Psoas muscle (tissue), 8 donors: ENCODE measurements around the gene FRAS1. TPM values are rescaled to one million over a fixed set of nuclear protein-coding genes. Genes with fewer than 3 reads are reported as not detected.
A peak's percentile ranks its signal among the peaks of the same experiment; 100 is the strongest.

Experiments
- ATAC-seq, 4 donors: fragments of 200-7000 bp; cut with Tn5 transposase; one replicate each; pipeline ENCODE4 v1.9.1; 2020; ENCODE audit warnings: moderate library complexity in 3 of 4, mild to moderate bottlenecking in 2 of 4
- DNase-seq, 2 donors: peaks; one replicate each; pipeline ENCODE4 v3.0.0-alpha.2; 2020
- H3K27ac ChIP-seq: fragments of 200-600 bp; one replicate; pipeline ENCODE4 v1.8.0; 2022
- H3K27me3 ChIP-seq, 3 donors: fragments of 200-600 bp in 1 of 3; one replicate each; pipeline versions ENCODE4 v1.6.1 to v1.8.0; 2013 to 2022; ENCODE audit warnings: low read length in 2 of 3, mild to moderate bottlenecking in 2 of 3, moderate library complexity in 1 of 3; ENCODE audit not compliant: insufficient read depth in 3 of 3
- H3K36me3 ChIP-seq, 2 donors: fragments of 200-600 bp in 1 of 2; one replicate each; pipeline versions ENCODE4 v1.6.1 to v1.8.0; 2013 to 2022; ENCODE audit warnings: low read depth in 1 of 2, mild to moderate bottlenecking in 1 of 2, moderate library complexity in 1 of 2; ENCODE audit not compliant: insufficient read depth in 1 of 2
- H3K4me1 ChIP-seq: fragments of 200-600 bp; one replicate; pipeline ENCODE4 v1.8.0; 2022
- H3K4me3 ChIP-seq: fragments of 200-600 bp; one replicate; pipeline ENCODE4 v1.8.0; 2022; ENCODE audit warnings: mild to moderate bottlenecking
- H3K9me3 ChIP-seq: fragments of 200-600 bp; one replicate; pipeline ENCODE4 v1.8.0; 2022
- CTCF ChIP-seq: fragments of 200-600 bp; IDR thresholded peaks from one replicate; pipeline ENCODE4 v1.8.0; 2022; ENCODE audit warnings: antibody characterized with exemption
- WGBS, 3 donors: extraction: QIAGEN DNeasy Blood & Tissue Kit; methylation state at CpG; one replicate each; pipeline versions ENCODE4 v1.1.6 to v1.1.7; 2013; 5-methylcytosine and 5-hydroxymethylcytosine counted together
- intact Hi-C, 2 donors: fragments of 100-400 bp; cut with DNase I; formaldehyde crosslinking; loops; one replicate each; pipeline versions ENCODE4 v1.11.0 to v1.14.2; 2022
- polyA plus RNA-seq, 3 donors: library from polyadenylated mRNA; stranded (reverse); fragments of 200-250 nt; gene quantifications; one replicate each; pipeline ENCODE4 v1.2.3, GENCODE V29; 2013
- total RNA-seq, 4 donors: library from RNA; stranded (reverse); fragmentation: NEBNext Ultra II Directional in 2 of 4; extraction: Animal tissue kit (Norgen Biotek cat#: 25700) in 2 of 4; gene quantifications; one replicate each; pipeline versions ENCODE4 v1.2.1 to v1.2.4, GENCODE V29; 2021 to 2023
- donor health status: healthy with polysubstance abuse.
- donor health status: DM: no; HTN: no; CAD: no; lungs with moderate emphysema.
- donor health status: Bipolar disorder and iron deficiency.
- donor health status: healthy.
- donor health status: DM: yes; HTN: yes; CAD: no.
- donor health status: DM: no; HTN: no; CAD: no.
- donor health status: DM: no; HTN: no; CAD: no.
- donor health status: DM: yes; HTN: yes; CAD: no.

Gene FRAS1
- total and polyA plus RNA-seq, 7 donors: 0.08 to 3.0 (median 0.42) TPM

GRCh38 chr4:78512357-78512920, 455.3 kb downstream of the FRAS1 start:
- Histone ChIP-seq H3K9me3 (no peaks in the 10 kb centered on the region), H3K4me3 (no peak overlapping the region), H3K27ac (no peak overlapping the region), H3K27me3 (no peaks in the 10 kb centered on the region), H3K36me3 (peaks cover 0 to 18% of the 10 kb centered on the region in 2 donors), H3K4me1 (no peaks in the 10 kb centered on the region)
- ATAC-seq (no peak), DNase-seq (no peak)
- TF ChIP-seq CTCF: no peak
- intact Hi-C loops: no loop called here
- WGBS, 3 donors: 83 to 95% (median 91%) methylated on average over 3 of the region's 3 CpGs

- Histone ChIP-seq H3K36me3 (peaks cover 0 to 18% of the 10 kb centered on the region in 2 donors), H3K4me1 (no peaks in the 10 kb centered on the region), H3K27me3 (no peaks in the 10 kb centered on the region), H3K9me3 (no peaks in the 10 kb centered on the region), H3K27ac (no peak overlapping the region), H3K4me3 (no peak overlapping the region)
- intact Hi-C loops: no loop called here
- ATAC-seq: no peak
- 87 to 89% (median 88%) methylated on average over 3 of the region's 3 CpGs for WGBS, 3 donors
- no peak for TF ChIP-seq CTCF
- no peak for DNase-seq
Measured at GRCh38 chr4:78513411-78513975, 456.4 kb downstream of the FRAS1 start.

DNA sequence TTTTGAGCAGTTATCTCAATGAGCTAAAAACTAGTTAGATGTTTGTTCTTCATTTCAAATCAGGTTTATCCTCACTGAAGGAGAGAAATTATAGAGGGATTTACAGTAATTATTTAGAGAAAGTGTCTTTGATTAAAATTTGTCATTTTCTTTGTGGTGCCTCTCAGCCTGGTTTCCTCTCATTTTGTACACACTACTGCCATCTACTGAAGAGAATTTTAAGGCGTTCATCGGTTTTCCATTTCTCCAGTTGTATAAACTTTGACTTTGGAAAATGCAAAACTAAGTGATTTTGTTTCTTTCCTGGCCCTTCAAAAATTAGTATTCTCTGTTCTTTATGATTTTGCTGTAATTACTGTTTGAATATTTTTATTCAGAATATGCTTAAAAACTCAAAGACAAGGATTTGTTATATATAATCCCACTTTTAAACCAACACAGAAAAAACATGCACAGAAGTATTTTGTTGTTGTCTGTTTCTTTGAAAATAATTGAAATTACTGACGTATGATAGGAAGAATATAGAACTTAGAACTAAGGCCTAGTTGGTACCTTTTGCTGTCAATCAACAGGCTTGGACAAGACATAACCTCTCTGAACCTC, 460.0 kb downstream of the FRAS1 start:
- TF ChIP-seq CTCF: peak; percentile 63
- no peak for DNase-seq
- 25 to 31% (median 26%) methylated on average over 3 of the region's 3 CpGs for WGBS, 3 donors
- no peak for ATAC-seq
- intact Hi-C loops: loop anchor here (1.0 to 5.0 kb wide), 3 partner anchors 460 to 560 kb away; partner anchors contain the start of gene FRAS1 (in 1 of the 2)
- no peak overlapping the region for H3K27ac ChIP-seq
- no peak overlapping the region for H3K4me3 ChIP-seq
- no peaks in the 10 kb centered on the region for H3K4me1 ChIP-seq
- no peaks in the 10 kb centered on the region for H3K27me3 ChIP-seq
- peaks cover 0 to 3% of the 10 kb centered on the region in 2 donors for H3K36me3 ChIP-seq
- no peaks in the 10 kb centered on the region for H3K9me3 ChIP-seq

DNA sequence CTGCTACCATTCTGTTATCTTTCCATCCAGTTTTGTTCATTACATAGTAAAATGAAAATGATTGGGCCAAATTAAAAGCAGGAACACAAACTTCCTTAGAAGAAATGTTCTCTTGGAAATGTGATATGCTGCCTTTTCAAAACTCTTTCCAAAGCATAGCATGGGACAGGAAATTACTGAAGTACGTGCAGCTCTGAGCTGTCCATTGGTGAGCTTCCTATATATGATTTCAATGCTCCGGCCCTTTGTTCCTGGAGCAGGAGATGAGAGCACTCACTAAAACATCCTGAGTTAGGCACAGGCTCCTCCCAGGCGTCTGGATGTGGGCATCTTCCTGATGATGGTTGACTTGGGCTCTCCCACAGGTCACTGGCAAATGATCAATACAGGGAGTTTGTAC, 461.4 kb downstream of the FRAS1 start:
- intact Hi-C loops: loop anchor here (5.0 kb wide), 2 partner anchors 461 to 561 kb away; partner anchors contain the start of gene FRAS1 (in 1 of the 2)
- no peak for TF ChIP-seq CTCF
- WGBS, 3 donors: 65 to 76% (median 71%) methylated on average over 3 of the region's 3 CpGs
- no peak for DNase-seq
- no peaks in the 10 kb centered on the region for H3K27me3 ChIP-seq
- H3K4me1 ChIP-seq: no peaks in the 10 kb centered on the region
- ATAC-seq: no peak
- no peak overlapping the region for H3K27ac ChIP-seq
- H3K9me3 ChIP-seq: no peaks in the 10 kb centered on the region
- H3K4me3 ChIP-seq: no peak overlapping the region
- peaks cover 0 to 3% of the 10 kb centered on the region in 2 donors for H3K36me3 ChIP-seq
